Stimulated activated CD8-positive, alpha-beta memory T cell treated with anti-CD3 and anti-CD28 coated beads, Interleukin-7, amount 100 ng/mL, for 24 hours (primary cell): ENCODE results near the gene LRRC4B.
"Not testable (repeated sequence)": the region's sequence is repeated elsewhere in the genome, so short reads cannot be mapped to it uniquely, and the experiment has no call there.

Experiments
- DNase-seq: peaks from one replicate; pipeline ENCODE4 v3.0.0-alpha.2; 2020; ENCODE audit warnings: low read depth

Gene LRRC4B

GRCh38 chr19:50567882-50568727 lies at the start of gene LRRC4B:
TSS of gene LRRC4B (minus strand) at chr19:50568435. CDS start at chr19:50548838, 19,597 bp downstream.
- no peak for DNase-seq

GRCh38 chr19:50612504-50613404 lies 44.5 kb upstream of the LRRC4B start:
- DNase-seq, result not testable (repeated sequence)

- peak; percentile 66 for DNase-seq
Measured at GRCh38 chr19:50607874-50608785, 39.9 kb upstream of the LRRC4B start.

GRCh38 chr19:50607388-50607787 lies 39.2 kb upstream of the LRRC4B start:
- no peak for DNase-seq

GRCh38 chr19:50606059-50606836 lies 38.0 kb upstream of the LRRC4B start:
- DNase-seq, result not testable (repeated sequence)

GRCh38 chr19:50604264-50605073 lies 36.2 kb upstream of the LRRC4B start:
- not testable (repeated sequence) for DNase-seq

- no peak for DNase-seq
Measured at GRCh38 chr19:50602935-50603334, 34.7 kb upstream of the LRRC4B start.

GRCh38 chr19:50602496-50602895 lies 34.3 kb upstream of the LRRC4B start:
- no peak for DNase-seq

GRCh38 chr19:50602089-50602422 lies 33.8 kb upstream of the LRRC4B start:
- no peak for DNase-seq

- DNase-seq, result no peak
Measured at GRCh38 chr19:50601407-50602088, 33.3 kb upstream of the LRRC4B start.

GRCh38 chr19:50599427-50599826 lies 31.2 kb upstream of the LRRC4B start:
- no peak for DNase-seq

- no peak for DNase-seq
Measured at GRCh38 chr19:50590191-50590590, 22.0 kb upstream of the LRRC4B start.

- not testable (repeated sequence) for DNase-seq
Measured at GRCh38 chr19:50581795-50582660, 13.8 kb upstream of the LRRC4B start.

GRCh38 chr19:50580970-50581634 lies 12.9 kb upstream of the LRRC4B start:
- no peak for DNase-seq

- DNase-seq, result no peak
Measured at GRCh38 chr19:50580240-50580639, 12.0 kb upstream of the LRRC4B start.

GRCh38 chr19:50576769-50577168 lies 8.5 kb upstream of the LRRC4B start:
- not testable (repeated sequence) for DNase-seq

- DNase-seq, result no peak
Measured at GRCh38 chr19:50573741-50574461, 5.7 kb upstream of the LRRC4B start.
